NCI-H1436 (cell line): ENCODE data around the gene MRPL33.

Experiments
- DNase-seq: peaks from one replicate; lab custom pipeline; 2025; lab: John Stamatoyannopoulos, UW

Gene MRPL33

GRCh38 chr2:27776696-27777095 is 5.2 kb downstream of the MRPL33 start:
- DNase-seq = no peak

- DNase-seq = no peak
These were observed 8.0 kb downstream of the MRPL33 start for GRCh38 chr2:27779417-27780055.

GRCh38 chr2:27781496-27781895 is 10.0 kb downstream of the MRPL33 start:
- no peak for DNase-seq

DNA sequence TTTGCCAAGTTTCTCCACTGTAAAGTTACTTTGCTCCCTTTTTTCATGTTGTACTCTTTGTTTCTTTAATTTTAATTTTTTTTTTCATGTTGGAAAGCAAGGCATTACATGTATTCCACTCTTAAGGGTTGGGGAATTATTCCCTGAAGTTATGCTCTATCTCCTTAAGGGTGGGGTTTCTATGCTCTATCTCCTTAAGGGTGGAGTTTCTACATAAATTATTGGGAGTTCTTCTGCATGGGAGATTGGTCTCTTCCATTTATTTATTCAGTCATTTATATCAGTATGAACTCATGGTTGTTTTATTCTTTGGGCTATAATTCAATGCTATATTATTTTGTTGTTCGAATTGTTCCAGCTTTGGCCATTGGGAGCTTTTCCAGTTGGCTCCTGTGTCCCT is 11.2 kb downstream of the MRPL33 start:
- no peak for DNase-seq

DNA sequence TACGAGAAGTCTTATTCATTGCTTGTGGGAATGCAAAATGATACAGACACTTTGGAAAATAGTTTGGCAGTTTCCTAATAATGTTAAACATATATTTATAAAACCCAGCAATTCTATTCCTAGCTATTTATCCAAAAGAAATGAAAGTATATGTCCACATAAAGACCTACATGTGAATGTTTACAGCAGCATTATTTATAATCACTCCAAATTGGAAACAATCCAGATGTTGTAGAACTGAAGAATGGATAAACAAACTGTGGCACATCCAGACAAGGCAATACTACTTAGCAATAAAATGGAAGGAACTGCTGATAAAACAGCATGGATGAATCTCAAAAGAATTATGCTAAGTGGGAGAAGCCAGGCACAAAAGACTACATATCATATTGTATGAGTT is 19.3 kb downstream of the MRPL33 start:
- DNase-seq = no peak

- DNase-seq = no peak
These were observed 21.2 kb downstream of the MRPL33 start for GRCh38 chr2:27792759-27793158.

DNA sequence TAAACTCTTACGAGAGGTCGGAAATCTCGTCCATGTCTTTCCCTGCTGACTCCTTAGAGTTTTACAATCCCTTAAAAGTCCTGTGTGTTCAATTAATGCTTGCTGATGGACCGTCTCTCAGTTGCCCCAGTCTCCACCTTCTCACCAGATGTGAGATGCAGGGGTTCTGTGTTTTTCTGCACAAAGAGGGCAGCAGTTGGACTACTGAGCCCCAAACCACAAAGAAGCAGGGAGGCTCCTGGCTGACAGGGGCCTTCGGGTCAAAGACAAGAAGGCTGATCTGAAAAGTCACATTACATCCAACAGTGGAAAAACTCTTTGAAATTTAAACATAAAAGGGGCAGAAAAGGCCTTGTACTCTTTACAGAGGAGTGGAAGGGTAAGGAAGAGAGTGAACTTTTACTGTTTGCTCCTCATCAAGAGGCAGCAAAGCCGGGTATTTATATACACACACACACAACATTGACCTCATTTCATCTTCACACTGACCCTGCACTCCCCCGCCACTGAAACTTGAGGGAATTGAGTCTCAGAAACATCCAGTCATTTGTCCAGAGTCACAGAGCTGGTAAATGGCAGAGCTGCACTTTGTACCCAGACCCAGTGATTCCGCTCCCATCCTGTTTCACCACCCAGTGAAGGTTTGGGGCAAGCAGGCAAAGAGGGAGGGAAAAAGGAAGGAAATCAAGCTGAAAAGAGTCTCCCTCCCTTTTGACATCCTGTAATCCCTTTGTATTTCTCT is 23.7 kb downstream of the MRPL33 start:
- DNase-seq = no peak

- no peak for DNase-seq
These were observed 24.4 kb downstream of the MRPL33 start for GRCh38 chr2:27795868-27796277.

DNA sequence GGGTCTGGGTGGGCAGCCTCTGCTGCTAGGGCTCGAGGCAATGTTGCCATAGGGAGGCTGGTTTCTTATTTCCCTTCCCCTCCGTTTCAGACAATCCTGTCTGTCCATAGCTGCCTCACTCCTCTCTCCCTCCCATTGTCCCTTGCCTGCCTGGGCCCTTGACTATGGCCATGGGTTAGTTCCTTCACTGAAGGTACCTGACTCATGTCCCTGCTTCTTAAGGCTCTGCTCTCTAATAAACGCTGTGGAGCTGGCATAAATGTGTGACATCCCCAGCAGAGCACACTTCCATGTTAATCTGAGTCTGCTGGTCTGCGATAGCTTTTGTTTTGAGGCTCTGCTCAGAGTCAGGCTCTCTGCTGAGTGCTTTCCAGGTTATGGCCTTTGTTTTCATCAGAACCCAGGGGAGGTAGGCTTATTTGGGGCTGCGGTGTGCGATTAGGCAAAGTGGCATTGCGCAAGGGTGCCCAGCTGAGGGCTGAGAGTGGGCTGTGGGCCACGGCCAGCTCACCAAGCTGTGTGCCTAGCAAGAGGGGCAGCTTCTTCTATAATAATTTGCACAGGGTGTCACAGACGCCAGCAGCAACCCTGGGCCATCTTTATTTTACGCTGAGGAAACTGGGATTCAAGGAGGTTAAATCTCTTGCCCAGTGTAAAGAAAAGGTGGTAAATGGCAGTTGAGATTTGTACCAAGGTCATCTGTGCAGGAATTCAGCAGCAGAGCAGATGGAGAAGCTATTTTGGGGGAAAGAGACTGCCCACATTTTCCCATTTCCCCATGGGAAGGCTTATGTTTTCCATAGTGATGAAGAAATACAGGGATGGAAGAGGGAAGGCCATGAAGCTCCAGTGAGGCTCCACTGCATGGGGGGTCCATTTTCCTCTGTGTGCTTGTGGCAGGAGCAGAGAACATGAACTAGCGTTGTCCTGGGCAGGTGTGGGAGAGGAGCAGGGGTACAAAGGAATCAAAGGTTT is 25.6 kb downstream of the MRPL33 start:
- no peak for DNase-seq

DNA sequence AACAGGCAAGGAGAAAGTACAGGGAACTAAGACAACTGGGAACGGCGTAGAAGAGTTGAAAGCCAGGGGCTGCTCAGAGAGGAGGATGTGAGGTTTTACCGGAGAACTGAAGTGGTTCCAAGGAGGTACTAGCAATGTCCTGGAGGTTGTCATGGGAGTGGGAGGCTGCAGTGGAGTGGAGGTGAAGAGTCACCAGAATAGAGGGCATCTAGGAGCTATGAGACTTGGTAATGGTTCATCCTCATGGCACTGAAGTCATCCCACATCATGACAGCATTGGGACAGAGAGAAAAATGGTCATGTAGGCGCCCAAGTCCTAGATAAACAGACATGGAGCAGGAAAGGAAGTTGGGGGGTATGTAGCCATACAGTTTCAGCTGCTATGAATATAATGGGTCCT is 26.3 kb downstream of the MRPL33 start:
- DNase-seq = no peak

GRCh38 chr2:27798486-27798885 is 27.0 kb downstream of the MRPL33 start:
- no peak for DNase-seq

GRCh38 chr2:27798948-27799645 is 27.6 kb downstream of the MRPL33 start:
- DNase-seq = no peak

DNA sequence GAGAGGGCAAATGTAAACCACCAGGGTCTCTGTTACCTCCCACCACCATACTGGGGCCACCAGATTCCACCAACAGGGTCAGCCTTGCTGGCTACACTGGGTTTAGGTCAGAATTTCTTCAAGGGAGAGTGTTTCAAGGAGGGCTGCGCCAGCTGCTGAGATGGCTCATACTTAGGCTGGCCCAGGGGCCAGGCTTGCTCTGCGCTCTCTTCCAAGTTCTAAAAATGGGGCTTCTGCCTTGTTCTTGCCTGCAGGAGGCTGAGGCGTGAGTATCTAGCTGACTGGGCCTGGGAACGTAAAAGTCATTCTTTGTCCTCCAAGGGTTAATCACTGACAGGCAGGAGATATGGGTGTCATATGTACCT is 28.1 kb downstream of the MRPL33 start:
- DNase-seq = no peak

DNA sequence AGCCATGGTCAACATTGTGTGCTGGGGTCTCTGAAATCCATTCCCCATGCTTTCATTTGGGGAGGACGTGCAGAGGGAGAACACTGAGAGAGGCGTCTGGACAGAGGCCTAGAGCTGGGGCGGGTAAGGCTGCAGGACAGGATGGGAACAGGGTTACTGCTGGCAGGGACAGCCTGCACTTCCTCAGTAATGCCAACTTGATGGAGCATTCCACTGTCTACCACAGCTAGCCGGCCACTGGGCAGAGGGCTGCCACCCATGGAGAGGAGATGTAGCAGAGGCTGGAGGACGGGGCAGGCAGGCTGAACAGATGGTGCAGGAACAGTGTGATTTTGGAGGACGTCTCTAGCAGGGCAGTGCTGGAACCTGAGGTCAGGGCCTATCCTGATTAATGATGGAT is 29.3 kb downstream of the MRPL33 start:
- DNase-seq = no peak

DNA sequence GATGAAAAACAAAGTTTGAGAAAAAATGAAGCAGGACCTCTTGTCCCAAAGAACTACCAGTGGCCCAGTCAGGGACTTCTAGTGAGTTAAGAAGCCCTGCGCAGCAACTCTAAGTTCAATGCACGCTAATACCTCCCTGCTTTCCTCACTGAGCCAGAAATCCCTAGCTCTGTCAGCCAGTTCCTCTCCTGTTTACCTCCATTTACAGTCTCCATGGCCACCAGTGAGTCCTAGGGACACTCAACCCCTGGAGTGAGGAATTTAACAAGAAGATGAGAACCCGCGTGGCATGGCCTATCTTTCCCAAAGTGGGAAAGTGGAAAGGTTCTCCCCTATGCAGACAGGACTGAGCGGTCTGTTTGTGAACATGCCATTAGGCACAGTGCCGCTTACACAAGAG is 31.0 kb downstream of the MRPL33 start:
- DNase-seq = no peak

- no peak for DNase-seq
These were observed 31.5 kb downstream of the MRPL33 start for GRCh38 chr2:27803046-27803445.

DNA sequence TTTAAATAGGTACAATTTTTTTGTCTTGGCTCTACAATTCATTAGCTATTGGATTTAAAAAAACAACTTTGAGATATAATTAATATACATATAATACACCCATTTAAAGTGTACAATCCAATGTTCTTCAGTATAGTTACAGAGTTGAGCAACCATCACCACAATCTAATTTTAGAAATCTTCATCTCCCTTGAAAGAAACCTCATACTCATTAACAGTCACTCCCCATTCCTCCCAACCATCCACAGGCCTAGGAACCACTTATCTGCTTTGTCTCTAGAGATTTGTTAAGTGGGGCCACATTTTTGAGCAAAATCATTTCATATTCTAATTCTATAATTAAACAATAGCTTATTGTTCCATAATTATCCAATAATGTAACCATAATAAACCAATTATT is 32.6 kb downstream of the MRPL33 start:
- DNase-seq = no peak

GRCh38 chr2:27805180-27805579 is 33.7 kb downstream of the MRPL33 start:
- no peak for DNase-seq

DNA sequence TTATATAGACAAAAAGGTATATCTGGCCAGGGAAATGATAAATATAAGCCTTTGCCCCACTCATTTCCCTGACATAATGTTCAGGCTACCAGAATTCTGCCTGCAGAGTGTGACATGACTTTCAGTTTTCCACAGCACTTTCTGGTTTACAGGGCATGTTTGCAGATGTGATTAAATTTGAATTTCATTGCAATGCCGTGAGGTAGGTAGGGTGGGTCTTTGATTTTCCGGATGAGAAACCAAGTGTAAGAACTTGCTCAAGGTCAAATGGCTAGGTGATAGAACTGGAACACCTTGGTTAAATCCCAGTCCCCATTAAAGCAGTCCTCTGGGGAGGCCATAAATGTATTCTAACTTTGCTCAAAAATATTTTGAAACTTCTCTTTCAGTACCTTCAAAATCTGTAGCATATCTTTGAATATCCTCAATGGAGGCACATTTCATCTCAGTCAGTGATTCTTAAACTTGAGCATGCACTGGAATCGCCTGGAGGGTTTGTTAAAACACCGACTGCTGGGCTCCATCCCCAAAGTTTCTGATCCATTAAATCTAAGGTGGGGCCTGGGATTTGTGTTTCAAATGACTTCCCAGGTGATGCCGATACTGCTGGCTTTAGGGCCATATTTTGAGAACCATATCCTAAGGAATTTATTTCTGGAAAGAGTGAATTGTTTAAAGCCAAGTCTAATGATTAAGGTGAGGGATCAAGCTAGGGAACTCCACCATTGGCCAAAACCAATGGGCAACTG is 35.0 kb downstream of the MRPL33 start:
- DNase-seq = no peak

GRCh38 chr2:27807476-27807875 is 36.0 kb downstream of the MRPL33 start:
- DNase-seq = no peak

- no peak for DNase-seq
These were observed 36.9 kb downstream of the MRPL33 start for GRCh38 chr2:27808418-27808817.
